Measurements from ENCODE around the gene MINDY1. TPM values are rescaled to one million over a fixed set of nuclear protein-coding genes. Genes with fewer than 3 reads are reported as not detected.

MINDY1 gene
- total RNA-seq, 2 experiments from 2014 or later = 14.6 to 15.1 TPM

- H3K36me3 Mint-ChIP-seq (ENCODE audit: low read depth) = peaks cover 18% of the 10 kb centered on the region
- peak overlapping the region; percentile 4 for H3K27ac Mint-ChIP-seq
- H3K4me3 Mint-ChIP-seq = no peak overlapping the region
- intact Hi-C loops (cut with micrococcal nuclease) = loop anchor here (10.0 kb wide), 1 partner anchor 606 kb away; the partner anchor contains the start of gene RPRD2
- CTCF ChIA-PET = no interaction called here
- H3K4me1 Mint-ChIP-seq (ENCODE audit: low read depth) = peaks cover 39% of the 10 kb centered on the region
- DNase-seq = no peak
- H3K9me3 Mint-ChIP-seq = no peaks in the 10 kb centered on the region
- no peaks in the 10 kb centered on the region for H3K27me3 Mint-ChIP-seq (ENCODE audit: low read depth)
These were observed 35.7 kb downstream of the MINDY1 start for GRCh38 chr1:150970808-150971582.

GRCh38 chr1:150969626-150970025 lies 37.1 kb downstream of the MINDY1 start:
- DNase-seq = no peak
- CTCF ChIA-PET = interaction anchor here (0.6 kb wide), 2 partner anchors 25 to 30 kb away, joined by 3 to 4 read pairs; no protein-coding TSS in a partner anchor
- H3K27me3 Mint-ChIP-seq (ENCODE audit: low read depth) = no peaks in the 10 kb centered on the region
- H3K4me1 Mint-ChIP-seq (ENCODE audit: low read depth) = peaks cover 33% of the 10 kb centered on the region
- peaks cover 21% of the 10 kb centered on the region for H3K36me3 Mint-ChIP-seq (ENCODE audit: low read depth)
- intact Hi-C loops (cut with micrococcal nuclease) = loop anchor here (10.0 kb wide), 1 partner anchor 605 kb away; the partner anchor contains the start of gene RPRD2
- peak overlapping the region; percentile 46 for H3K27ac Mint-ChIP-seq
- no peaks in the 10 kb centered on the region for H3K9me3 Mint-ChIP-seq
- no peak overlapping the region for H3K4me3 Mint-ChIP-seq

- no peaks in the 10 kb centered on the region for H3K9me3 Mint-ChIP-seq
- no peaks in the 10 kb centered on the region for H3K27me3 Mint-ChIP-seq (ENCODE audit: low read depth)
- CTCF ChIA-PET = interaction anchor here (0.7 to 0.9 kb wide), 2 partner anchors 8 to 20 kb away, joined by 3 read pairs; no protein-coding TSS in a partner anchor
- H3K36me3 Mint-ChIP-seq (ENCODE audit: low read depth) = peaks cover 28% of the 10 kb centered on the region
- no peak for DNase-seq
- H3K4me1 Mint-ChIP-seq (ENCODE audit: low read depth) = peaks cover 33% of the 10 kb centered on the region
- intact Hi-C loops (cut with micrococcal nuclease) = no loop called here
- H3K4me3 Mint-ChIP-seq = no peak overlapping the region
- H3K27ac Mint-ChIP-seq = no peak overlapping the region
These were observed 38.2 kb downstream of the MINDY1 start for GRCh38 chr1:150968491-150968890.

GRCh38 chr1:150967936-150968335 lies 38.8 kb downstream of the MINDY1 start:
- intact Hi-C loops (cut with micrococcal nuclease) = no loop called here
- Mint-ChIP-seq H3K27ac (no peak overlapping the region), H3K4me3 (no peak overlapping the region), H3K27me3 (ENCODE audit: low read depth) (no peaks in the 10 kb centered on the region), H3K9me3 (no peaks in the 10 kb centered on the region), H3K36me3 (ENCODE audit: low read depth) (peaks cover 34% of the 10 kb centered on the region), H3K4me1 (ENCODE audit: low read depth) (peaks cover 29% of the 10 kb centered on the region)
- no peak for DNase-seq
- CTCF ChIA-PET = interaction anchor here (0.7 to 0.9 kb wide), 2 partner anchors 9 to 19 kb away, joined by 3 read pairs; no protein-coding TSS in a partner anchor

GRCh38 chr1:150966011-150966410 lies 40.7 kb downstream of the MINDY1 start:
- Mint-ChIP-seq H3K4me1 (ENCODE audit: low read depth) (peaks cover 22% of the 10 kb centered on the region), H3K36me3 (ENCODE audit: low read depth) (peaks cover 45% of the 10 kb centered on the region), H3K4me3 (no peak overlapping the region), H3K27ac (no peak overlapping the region), H3K9me3 (no peaks in the 10 kb centered on the region), H3K27me3 (ENCODE audit: low read depth) (no peaks in the 10 kb centered on the region)
- CTCF ChIA-PET = interaction anchor here (0.6 to 2.4 kb wide), 4 partner anchors 9 to 418 kb away, joined by 3 to 9 read pairs (median 4); no protein-coding TSS in a partner anchor
- intact Hi-C loops (cut with micrococcal nuclease) = no loop called here
- no peak for DNase-seq

- Mint-ChIP-seq H3K27me3 (ENCODE audit: low read depth) (no peaks in the 10 kb centered on the region), H3K27ac (no peak overlapping the region), H3K4me3 (no peak overlapping the region), H3K4me1 (ENCODE audit: low read depth) (peaks cover 18% of the 10 kb centered on the region), H3K9me3 (no peaks in the 10 kb centered on the region), H3K36me3 (ENCODE audit: low read depth) (peaks cover 47% of the 10 kb centered on the region)
- DNase-seq = no peak
- CTCF ChIA-PET = interaction anchor here (0.6 to 2.4 kb wide), 3 partner anchors 8 to 417 kb away, joined by 3 to 9 read pairs (median 3); no protein-coding TSS in a partner anchor
- intact Hi-C loops (cut with micrococcal nuclease) = no loop called here
These were observed 41.1 kb downstream of the MINDY1 start for GRCh38 chr1:150965605-150966004.

GRCh38 chr1:150964164-150964489 lies 42.6 kb downstream of the MINDY1 start:
- Mint-ChIP-seq H3K36me3 (ENCODE audit: low read depth) (peaks cover 57% of the 10 kb centered on the region), H3K4me3 (no peak overlapping the region), H3K9me3 (no peaks in the 10 kb centered on the region), H3K4me1 (ENCODE audit: low read depth) (peaks cover 12% of the 10 kb centered on the region), H3K27me3 (ENCODE audit: low read depth) (no peaks in the 10 kb centered on the region), H3K27ac (peak overlapping the region; percentile 41)
- CTCF ChIA-PET = interaction anchor here (2.4 kb wide), 1 partner anchor 16 kb away, joined by 9 read pairs; no protein-coding TSS in a partner anchor
- intact Hi-C loops (cut with micrococcal nuclease) = no loop called here
- no peak for DNase-seq

GRCh38 chr1:150963321-150964163 lies 43.2 kb downstream of the MINDY1 start:
- H3K9me3 Mint-ChIP-seq = no peaks in the 10 kb centered on the region
- H3K27ac Mint-ChIP-seq = peak overlapping the region; percentile 41
- CTCF ChIA-PET = interaction anchor here (0.9 kb wide), 1 partner anchor 43 kb away, joined by 4 read pairs; the partner anchor contains the start of gene MINDY1
- peaks cover 58% of the 10 kb centered on the region for H3K36me3 Mint-ChIP-seq (ENCODE audit: low read depth)
- H3K4me3 Mint-ChIP-seq = no peak overlapping the region
- no peak for DNase-seq
- no peaks in the 10 kb centered on the region for H3K27me3 Mint-ChIP-seq (ENCODE audit: low read depth)
- intact Hi-C loops (cut with micrococcal nuclease) = no loop called here
- H3K4me1 Mint-ChIP-seq (ENCODE audit: low read depth) = peaks cover 12% of the 10 kb centered on the region

GRCh38 chr1:150961756-150962155 lies 44.9 kb downstream of the MINDY1 start:
- no peaks in the 10 kb centered on the region for H3K27me3 Mint-ChIP-seq (ENCODE audit: low read depth)
- peaks cover 15% of the 10 kb centered on the region for H3K4me1 Mint-ChIP-seq (ENCODE audit: low read depth)
- H3K36me3 Mint-ChIP-seq (ENCODE audit: low read depth) = peaks cover 54% of the 10 kb centered on the region
- intact Hi-C loops (cut with micrococcal nuclease) = no loop called here
- H3K27ac Mint-ChIP-seq = peak overlapping the region; percentile 32
- CTCF ChIA-PET = interaction anchor here (0.6 kb wide), 1 partner anchor 338 kb away, joined by 4 read pairs; no protein-coding TSS in a partner anchor
- no peak overlapping the region for H3K4me3 Mint-ChIP-seq
- H3K9me3 Mint-ChIP-seq = no peaks in the 10 kb centered on the region
- no peak for DNase-seq

GRCh38 chr1:150960646-150961045 lies 46.1 kb downstream of the MINDY1 start:
- Mint-ChIP-seq H3K9me3 (no peaks in the 10 kb centered on the region), H3K27me3 (ENCODE audit: low read depth) (no peaks in the 10 kb centered on the region), H3K36me3 (ENCODE audit: low read depth) (peaks cover 50% of the 10 kb centered on the region), H3K4me3 (no peak overlapping the region), H3K27ac (peak overlapping the region; percentile 62), H3K4me1 (ENCODE audit: low read depth) (peaks cover 15% of the 10 kb centered on the region)
- no peak for DNase-seq
- intact Hi-C loops (cut with micrococcal nuclease) = no loop called here
- CTCF ChIA-PET = no interaction called here

- intact Hi-C loops (cut with micrococcal nuclease) = no loop called here
- Mint-ChIP-seq H3K4me1 (ENCODE audit: low read depth) (peaks cover 14% of the 10 kb centered on the region), H3K27ac (no peak overlapping the region), H3K36me3 (ENCODE audit: low read depth) (peaks cover 37% of the 10 kb centered on the region), H3K9me3 (no peaks in the 10 kb centered on the region), H3K4me3 (no peak overlapping the region), H3K27me3 (ENCODE audit: low read depth) (no peaks in the 10 kb centered on the region)
- DNase-seq = no peak
- CTCF ChIA-PET = interaction anchor here (0.7 to 1.2 kb wide), 5 partner anchors 8 to 432 kb away, joined by 3 to 5 read pairs (median 3); no protein-coding TSS in a partner anchor
These were observed 49.0 kb downstream of the MINDY1 start for GRCh38 chr1:150957666-150958065.

- Mint-ChIP-seq H3K27ac (no peak overlapping the region), H3K27me3 (ENCODE audit: low read depth) (no peaks in the 10 kb centered on the region), H3K4me1 (ENCODE audit: low read depth) (peaks cover 3% of the 10 kb centered on the region), H3K36me3 (ENCODE audit: low read depth) (peaks cover 38% of the 10 kb centered on the region), H3K9me3 (no peaks in the 10 kb centered on the region), H3K4me3 (no peak overlapping the region)
- intact Hi-C loops (cut with micrococcal nuclease) = no loop called here
- CTCF ChIA-PET = no interaction called here
- no peak for DNase-seq
These were observed 51.4 kb downstream of the MINDY1 start for GRCh38 chr1:150955280-150955679.

Measured in activated naive CD4-positive, alpha-beta T cell treated with anti-CD3 and anti-CD28 coated beads for 36 hours (primary cell).